Endodermal cell (in vitro differentiated cells): ENCODE results near the gene SPINK4. TPM values are rescaled to one million over a fixed set of nuclear protein-coding genes. Genes with fewer than 3 reads are reported as not detected.
A peak's percentile ranks its signal among the peaks of the same experiment; 100 is the strongest.

Experiments used
- DNase-seq: peaks from one replicate; pipeline ENCODE4 v3.0.0-alpha.2; 2017
- H3K27ac ChIP-seq: 2 replicates; pipeline ENCODE4 v1.5.1; 2013; ENCODE audit warnings: mild to moderate bottlenecking, low read depth, low read length, moderate library complexity
- H3K27me3 ChIP-seq: 2 replicates; pipeline ENCODE4 v1.6.1; 2013; ENCODE audit warnings: mild to moderate bottlenecking, low read length, moderate library complexity; ENCODE audit not compliant: insufficient read depth, control insufficient read depth, poor library complexity, severe bottlenecking
- H3K36me3 ChIP-seq: 2 replicates; pipeline ENCODE4 v1.7.0; 2013; ENCODE audit warnings: mild to moderate bottlenecking, low read length, moderate library complexity; ENCODE audit not compliant: control insufficient read depth, insufficient read depth
- H3K4me1 ChIP-seq: one replicate; pipeline ENCODE4 v1.7.0; 2013; ENCODE audit warnings: low read length; ENCODE audit not compliant: control insufficient read depth, insufficient read depth
- H3K4me3 ChIP-seq: 2 replicates; pipeline ENCODE4 v1.5.1; 2013; ENCODE audit warnings: mild to moderate bottlenecking, low read length, moderate library complexity
- H3K9ac ChIP-seq: 2 replicates; pipeline ENCODE4 v1.6.1; 2013; ENCODE audit warnings: mild to moderate bottlenecking, low read length, moderate library complexity; ENCODE audit not compliant: poor library complexity, severe bottlenecking; ENCODE audit errors: extremely low read depth
- H3K9me3 ChIP-seq: 2 replicates; pipeline ENCODE4 v1.6.1; 2013; ENCODE audit warnings: mild to moderate bottlenecking, low read length, moderate library complexity; ENCODE audit not compliant: control insufficient read depth
- H3K27ac Mint-ChIP-seq: 2 replicates; pipeline ENCODE4 v1.8.0; 2020; ENCODE audit warnings: mixed read lengths
- H3K27me3 Mint-ChIP-seq: 2 replicates; pipeline ENCODE4 v1.8.0; 2021; ENCODE audit warnings: mild to moderate bottlenecking, mixed read lengths; ENCODE audit not compliant: insufficient read depth
- H3K36me3 Mint-ChIP-seq: 2 replicates; pipeline ENCODE4 v1.8.0; 2020; ENCODE audit warnings: low read depth, mixed read lengths
- H3K4me1 Mint-ChIP-seq: 2 replicates; pipeline ENCODE4 v1.8.0; 2020; ENCODE audit warnings: mixed read lengths
- H3K4me3 Mint-ChIP-seq: 2 replicates; pipeline ENCODE4 v1.8.0; 2020; ENCODE audit warnings: mild to moderate bottlenecking, moderate library complexity, mixed read lengths
- H3K9me3 Mint-ChIP-seq: 2 replicates; pipeline ENCODE4 v1.8.0; 2020; ENCODE audit warnings: mild to moderate bottlenecking, mixed read lengths
- CTCF ChIP-seq: fragments of 200-600 bp; sonication (generic); conservative IDR thresholded peaks from 2 replicates; pipeline ENCODE4 v1.5.0; 2021; ENCODE audit warnings: antibody characterized with exemption, mild to moderate bottlenecking
- WGBS, 2 experiments: methylation state at CpG; one replicate each; pipeline versions ENCODE4 v1.1.5 to v1.1.7; 2013; ENCODE audit warnings: missing lambda C conversion rate in 2 of 2, mixed read lengths in 1 of 2; ENCODE audit not compliant: insufficient coverage in 1 of 2, insufficient read length in 1 of 2; 5-methylcytosine and 5-hydroxymethylcytosine counted together
- total RNA-seq, 2 donors: library from RNA; stranded (reverse); fragmentation: NEBNext Ultra II Directional in 1 of 2; extraction: Animal tissue kit (Norgen Biotek cat#: 25700) in 1 of 2; gene quantifications; 2 replicates in 1 of 2; 3 replicates in 1 of 2; pipeline ENCODE4 v1.2.1, GENCODE V29; 2021

SPINK4 gene
- total RNA-seq, 2 donors from 2014 or later, result 1.3 to 1.4 TPM

- Histone ChIP-seq H3K27ac (no peak overlapping the region), H3K27me3 (no peaks in the 10 kb centered on the region), H3K4me1 (no peaks in the 10 kb centered on the region), H3K36me3 (peaks cover 22% of the 10 kb centered on the region), H3K9me3 (no peaks in the 10 kb centered on the region), H3K9ac (no peak overlapping the region), H3K4me3 (no peak overlapping the region)
- no peak for TF ChIP-seq CTCF
- Mint-ChIP-seq H3K27ac (no peak overlapping the region), H3K4me3 (no peak overlapping the region), H3K4me1 (no peaks in the 10 kb centered on the region), H3K27me3 (no peaks in the 10 kb centered on the region), H3K9me3 (no peaks in the 10 kb centered on the region), H3K36me3 (peaks cover 5% of the 10 kb centered on the region)
- DNase-seq, result no peak
- WGBS, 2 experiments, result 93 to 96% methylated on average over 4 to 5 of the region's 5 CpGs
These were observed 45.5 kb downstream of the SPINK4 start for GRCh38 chr9:33285502-33285901.

DNA sequence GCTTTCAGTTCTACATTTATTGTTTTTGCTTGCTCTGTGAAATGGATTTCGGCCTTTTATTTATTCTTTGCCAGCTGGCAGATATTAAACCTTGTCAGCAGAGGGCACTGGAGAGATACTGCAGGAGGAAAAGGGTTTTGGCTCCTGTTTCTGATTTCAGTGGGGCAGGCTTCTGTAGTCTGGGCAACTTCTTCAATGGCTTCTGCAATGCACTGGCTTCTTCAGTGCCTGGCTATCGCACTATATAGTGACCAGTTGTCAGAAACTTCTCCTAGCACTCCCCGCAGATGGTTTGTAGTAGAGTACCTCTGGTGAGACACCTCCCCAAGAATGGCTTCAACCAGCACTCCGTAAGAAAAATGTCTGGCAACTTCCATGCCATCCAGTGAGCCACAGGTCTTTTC, 47.1 kb downstream of the SPINK4 start:
- Histone ChIP-seq H3K27me3 (no peaks in the 10 kb centered on the region), H3K4me1 (no peaks in the 10 kb centered on the region), H3K4me3 (no peak overlapping the region), H3K9ac (no peak overlapping the region), H3K27ac (no peak overlapping the region), H3K9me3 (no peaks in the 10 kb centered on the region), H3K36me3 (peaks cover 11% of the 10 kb centered on the region)
- peak; percentile 73 for DNase-seq
- peak; percentile 78 for TF ChIP-seq CTCF
- Mint-ChIP-seq H3K27ac (peak overlapping the region; percentile 74), H3K4me1 (peaks cover 6% of the 10 kb centered on the region), H3K9me3 (no peaks in the 10 kb centered on the region), H3K36me3 (peaks cover 4% of the 10 kb centered on the region), H3K4me3 (no peak overlapping the region), H3K27me3 (no peaks in the 10 kb centered on the region)
- 83 to 84% methylated on average over 4 of the region's 4 CpGs for WGBS, 2 experiments

- H3K4me1 Mint-ChIP-seq, result peaks cover 10% of the 10 kb centered on the region
- no peaks in the 10 kb centered on the region for H3K9me3 ChIP-seq
- WGBS, 2 experiments, result 95% methylated on average over 3 of the region's 4 CpGs; no CpG with 5 or more reads in 1 of the 2 experiments
- peaks cover 3% of the 10 kb centered on the region for H3K36me3 Mint-ChIP-seq
- H3K9me3 Mint-ChIP-seq, result no peaks in the 10 kb centered on the region
- no peaks in the 10 kb centered on the region for H3K27me3 Mint-ChIP-seq
- no peak overlapping the region for H3K4me3 ChIP-seq
- no peak for TF ChIP-seq CTCF
- H3K27ac ChIP-seq, result no peak overlapping the region
- DNase-seq, result no peak
- H3K27me3 ChIP-seq, result no peaks in the 10 kb centered on the region
- no peak overlapping the region for H3K4me3 Mint-ChIP-seq
- peaks cover 12% of the 10 kb centered on the region for H3K36me3 ChIP-seq
- H3K4me1 ChIP-seq, result no peaks in the 10 kb centered on the region
- peak overlapping the region; percentile 30 for H3K27ac Mint-ChIP-seq
- H3K9ac ChIP-seq, result no peak overlapping the region
These were observed 48.3 kb downstream of the SPINK4 start for GRCh38 chr9:33288235-33288634.
